Activated T-cell treated with anti-CD3 and anti-CD28 coated beads, Interleukin-2, amount 50 U/mL, for 24 hours (primary cell): ENCODE data around the gene CSH2.
"Not testable (repeated sequence)": the region's sequence is repeated elsewhere in the genome, so short reads cannot be mapped to it uniquely, and the experiment has no call there.

Experiments used
- DNase-seq: peaks from one replicate; pipeline ENCODE4 v3.0.0-alpha.2; 2020
- H3K27ac Mint-ChIP-seq: 2 replicates; pipeline ENCODE4 v1.8.0; 2020; ENCODE audit warnings: mild to moderate bottlenecking, mixed read lengths
- H3K27me3 Mint-ChIP-seq: 2 replicates; pipeline ENCODE4 v1.8.0; 2020; ENCODE audit warnings: mixed read lengths
- H3K36me3 Mint-ChIP-seq: 2 replicates; pipeline ENCODE4 v1.8.0; 2020; ENCODE audit warnings: low read depth, mixed read lengths
- H3K4me1 Mint-ChIP-seq: 2 replicates; pipeline ENCODE4 v1.8.0; 2020; ENCODE audit warnings: low read depth, mixed read lengths
- H3K4me3 Mint-ChIP-seq: 2 replicates; pipeline ENCODE4 v1.8.0; 2020; ENCODE audit warnings: mild to moderate bottlenecking, moderate library complexity, mixed read lengths
- H3K9me3 Mint-ChIP-seq: 2 replicates; pipeline ENCODE4 v1.8.0; 2020; ENCODE audit warnings: mixed read lengths

The CSH2 gene

DNA sequence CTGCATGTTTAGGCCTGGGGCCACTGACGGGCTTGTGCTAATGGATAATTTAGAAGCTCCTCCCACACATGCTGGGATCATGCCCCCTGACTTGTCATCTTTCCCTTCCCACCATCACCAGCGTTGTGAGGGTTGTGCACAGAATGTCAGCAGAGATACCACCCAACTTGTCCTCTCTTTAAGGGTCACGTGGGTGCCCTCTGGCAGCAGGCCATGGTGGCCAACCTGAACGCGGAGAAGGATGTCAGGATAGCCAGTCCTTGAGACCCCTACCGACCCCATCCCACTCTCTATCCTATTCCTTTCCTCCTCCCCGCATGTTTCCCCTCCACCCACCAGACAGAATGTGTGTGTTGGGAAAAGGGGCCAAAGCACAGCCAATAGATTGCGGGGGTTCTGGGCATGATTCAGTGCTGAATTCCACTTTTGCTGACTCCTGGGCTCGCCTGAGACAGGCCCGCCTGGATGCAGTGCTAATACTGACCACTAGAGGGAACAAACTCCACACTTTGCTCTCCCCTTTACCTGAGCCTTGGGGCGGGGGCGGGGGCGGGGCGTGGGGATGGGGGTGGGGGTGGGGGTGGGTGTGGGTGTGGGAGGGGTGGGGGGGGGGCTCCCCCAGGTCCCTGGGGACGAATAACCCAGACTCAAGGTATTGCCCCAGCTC, 8.6 kb upstream of the CSH2 start, which contains the start of gene GH2:
TSS of gene GH2 (minus strand) at position 10 of the 667 bp plus-strand sequence. CDS start 143 bp downstream, outside the sequence.
- Mint-ChIP-seq H3K27me3 (no peaks in the 10 kb centered on the region), H3K4me1 (peaks cover 2% of the 10 kb centered on the region), H3K4me3 (no peak within 1 kb of the TSS), H3K9me3 (no peaks in the 10 kb centered on the region), H3K36me3 (no peaks in the 10 kb centered on the region), H3K27ac (no peak within 1 kb of the TSS)
- peak; percentile 64 for DNase-seq

DNA sequence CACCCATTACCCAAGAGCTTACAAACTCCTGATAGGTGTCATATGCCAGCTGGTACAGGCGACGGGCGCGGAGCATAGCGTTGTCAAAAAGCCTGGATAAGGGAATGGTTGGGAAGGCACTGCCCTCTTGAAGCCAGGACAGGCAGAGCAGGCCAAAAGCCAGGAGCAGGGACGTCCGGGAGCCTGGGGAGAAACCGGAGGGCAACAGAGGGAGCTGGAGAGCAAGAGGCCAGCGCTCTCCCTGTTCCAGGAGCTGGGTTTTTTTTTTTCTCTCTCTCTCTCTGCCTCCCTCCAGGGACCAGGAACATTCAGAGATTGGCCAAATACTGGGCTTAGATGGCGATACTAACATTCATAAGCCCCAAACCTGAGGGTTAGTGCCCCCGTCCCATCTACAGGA, 7.9 kb upstream of the CSH2 start:
- not testable (repeated sequence) for H3K9me3 Mint-ChIP-seq, DNase-seq, H3K4me3 Mint-ChIP-seq, H3K27me3 Mint-ChIP-seq, H3K27ac Mint-ChIP-seq, H3K4me1 Mint-ChIP-seq, H3K36me3 Mint-ChIP-seq

DNA sequence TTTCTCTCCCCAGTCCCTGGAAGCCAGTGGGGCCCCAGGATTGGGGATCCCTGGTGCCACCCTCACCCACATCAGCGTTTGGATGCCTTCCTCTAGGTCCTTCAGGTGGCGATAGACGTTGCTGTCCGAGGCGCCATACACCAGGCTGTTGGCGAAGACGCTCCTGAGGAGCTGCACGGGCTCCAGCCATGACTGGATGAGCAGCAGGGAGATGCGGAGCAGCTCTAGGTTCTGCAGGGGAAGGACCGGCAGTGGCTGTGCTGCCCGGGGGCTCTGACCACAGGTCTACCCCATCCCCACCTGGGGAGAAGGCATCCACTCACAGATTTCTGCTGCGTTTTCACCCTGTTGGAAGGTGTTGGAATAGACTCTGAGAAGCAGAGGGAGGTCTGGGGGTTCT, 7.2 kb upstream of the CSH2 start:
- H3K9me3 Mint-ChIP-seq: no peaks in the 10 kb centered on the region
- H3K4me1 Mint-ChIP-seq: peaks cover 2% of the 10 kb centered on the region
- H3K4me3 Mint-ChIP-seq: no peak overlapping the region
- H3K27me3 Mint-ChIP-seq: no peaks in the 10 kb centered on the region
- no peak for DNase-seq
- no peaks in the 10 kb centered on the region for H3K36me3 Mint-ChIP-seq
- no peak overlapping the region for H3K27ac Mint-ChIP-seq

DNA sequence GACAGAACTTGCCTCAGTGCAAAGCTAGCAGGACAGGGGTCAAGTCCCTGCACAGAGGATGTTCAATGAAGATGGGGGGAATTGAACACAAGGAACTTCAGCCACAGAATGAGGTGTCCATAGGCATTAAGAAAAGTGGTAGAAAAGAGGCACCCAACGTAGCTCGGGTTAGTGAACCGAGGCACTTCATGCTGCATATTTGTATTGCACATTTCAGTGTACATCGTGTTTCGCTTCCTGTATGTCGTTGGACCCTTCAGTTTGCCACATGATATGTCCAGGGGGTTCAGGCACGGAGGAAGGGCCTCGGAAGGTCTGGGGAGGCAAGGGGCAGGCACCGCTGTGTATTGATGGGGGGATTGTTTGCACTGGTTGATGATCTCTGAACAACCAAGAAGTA, 4.9 kb upstream of the CSH2 start:
- H3K9me3 Mint-ChIP-seq, H3K27ac Mint-ChIP-seq, DNase-seq, H3K4me1 Mint-ChIP-seq, H3K4me3 Mint-ChIP-seq, H3K36me3 Mint-ChIP-seq, H3K27me3 Mint-ChIP-seq: not testable (repeated sequence)

DNA sequence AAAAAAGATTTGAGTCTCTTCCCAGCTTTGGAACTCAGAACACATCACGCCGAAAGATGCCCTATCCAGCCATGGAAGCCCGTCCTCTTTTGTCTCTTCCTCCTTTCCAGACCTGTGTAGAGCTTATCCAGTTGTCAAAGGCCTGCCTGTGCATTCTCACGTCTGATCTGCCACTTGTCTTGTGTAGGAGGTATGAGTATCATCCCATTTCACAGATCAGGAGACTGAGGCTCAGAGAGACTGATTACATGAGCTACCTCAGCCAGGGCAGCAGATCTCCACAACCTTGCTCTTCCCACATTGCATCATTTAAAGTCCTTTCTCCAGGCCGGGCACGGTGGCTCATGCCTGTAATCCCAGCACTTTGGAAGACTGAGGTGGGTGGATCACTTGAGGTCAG, 1.2 kb upstream of the CSH2 start:
- not testable (repeated sequence) for H3K4me1 Mint-ChIP-seq, H3K4me3 Mint-ChIP-seq, DNase-seq, H3K9me3 Mint-ChIP-seq, H3K27me3 Mint-ChIP-seq, H3K27ac Mint-ChIP-seq, H3K36me3 Mint-ChIP-seq

DNA sequence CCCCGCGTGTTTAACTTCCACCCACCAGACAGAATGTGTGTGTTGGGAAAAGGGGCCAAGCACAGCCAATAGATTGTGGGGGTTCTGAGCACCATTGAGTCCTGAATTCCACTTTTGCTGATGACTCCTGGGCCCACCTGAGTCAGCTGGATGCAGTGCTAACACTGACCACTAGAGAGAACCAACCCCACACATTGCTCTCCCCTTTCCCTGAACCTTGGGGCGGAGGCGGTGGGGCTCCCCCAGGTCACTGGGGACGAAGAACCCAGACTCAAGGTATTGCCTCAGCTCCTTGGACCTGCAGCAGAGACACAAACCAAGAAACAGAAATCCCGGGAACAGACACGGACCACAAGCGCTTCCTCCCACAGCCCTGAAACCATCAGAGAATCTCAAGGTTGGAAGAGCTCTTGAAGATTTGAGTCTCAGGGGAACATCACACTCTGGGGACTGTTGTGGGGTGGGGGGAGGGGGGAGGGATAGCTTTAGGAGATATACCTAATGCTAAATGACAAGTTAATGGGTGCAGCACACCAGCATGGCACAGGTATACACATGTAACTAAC, 667 bp upstream of the CSH2 start:
- H3K4me1 Mint-ChIP-seq, H3K27ac Mint-ChIP-seq, DNase-seq, H3K9me3 Mint-ChIP-seq, H3K4me3 Mint-ChIP-seq, H3K36me3 Mint-ChIP-seq, H3K27me3 Mint-ChIP-seq: not testable (repeated sequence)

DNA sequence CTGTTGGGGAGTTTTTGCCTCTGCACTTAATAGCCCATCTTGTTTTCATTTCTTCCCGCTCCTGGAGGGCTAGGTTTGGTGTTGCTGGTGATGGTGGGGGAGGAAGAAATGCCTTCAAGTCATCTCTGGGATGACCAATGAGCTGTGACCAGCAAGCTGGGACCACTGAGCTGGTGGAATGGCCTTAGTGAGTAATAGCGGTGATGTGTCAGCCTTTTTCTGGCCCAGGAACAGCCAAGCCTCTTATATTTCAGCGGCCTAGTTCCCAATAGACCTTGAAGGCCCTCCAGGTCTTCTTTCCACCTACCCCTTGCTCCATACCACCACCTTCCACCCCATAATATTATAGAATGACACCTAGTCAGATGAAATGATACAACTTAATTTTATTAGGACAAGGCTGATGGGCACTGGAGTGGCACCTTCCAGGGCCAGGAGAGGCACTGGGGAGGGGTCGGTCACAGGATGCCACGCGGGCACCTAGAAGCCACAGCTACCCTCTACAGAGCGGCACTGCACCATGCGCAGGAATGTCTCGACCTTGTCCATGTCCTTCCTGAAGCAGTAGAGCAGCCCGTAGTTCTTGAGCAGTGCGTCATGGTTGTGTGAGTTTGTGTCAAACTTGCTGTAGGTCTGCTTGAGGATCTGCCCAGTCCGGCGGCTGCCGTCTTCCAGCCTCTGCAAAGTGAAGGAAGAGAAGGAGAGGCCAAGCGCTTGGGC, 1.7 kb downstream of the CSH2 start:
- H3K36me3 Mint-ChIP-seq, H3K9me3 Mint-ChIP-seq, H3K4me1 Mint-ChIP-seq, H3K4me3 Mint-ChIP-seq, H3K27ac Mint-ChIP-seq, H3K27me3 Mint-ChIP-seq, DNase-seq: not testable (repeated sequence)

DNA sequence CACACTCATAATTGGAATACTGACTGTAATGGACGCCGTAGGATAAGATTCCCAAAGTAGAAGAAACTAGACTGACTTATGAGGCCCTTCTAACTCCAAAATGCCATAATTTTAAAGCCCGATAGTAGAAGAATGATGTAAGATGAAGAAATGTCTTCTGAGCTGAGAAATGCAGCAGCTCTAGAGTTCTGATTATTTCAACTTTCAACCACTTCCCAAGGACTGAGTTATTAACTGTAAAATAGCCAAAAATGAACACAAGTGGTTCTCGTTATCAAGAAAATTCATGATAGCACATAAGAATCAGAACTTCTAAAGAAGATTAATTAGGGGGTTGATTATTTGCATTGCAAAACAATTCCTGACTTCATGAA, 3.2 kb downstream of the CSH2 start:
- H3K27ac Mint-ChIP-seq, DNase-seq, H3K27me3 Mint-ChIP-seq, H3K36me3 Mint-ChIP-seq, H3K4me1 Mint-ChIP-seq, H3K9me3 Mint-ChIP-seq, H3K4me3 Mint-ChIP-seq: not testable (repeated sequence)

DNA sequence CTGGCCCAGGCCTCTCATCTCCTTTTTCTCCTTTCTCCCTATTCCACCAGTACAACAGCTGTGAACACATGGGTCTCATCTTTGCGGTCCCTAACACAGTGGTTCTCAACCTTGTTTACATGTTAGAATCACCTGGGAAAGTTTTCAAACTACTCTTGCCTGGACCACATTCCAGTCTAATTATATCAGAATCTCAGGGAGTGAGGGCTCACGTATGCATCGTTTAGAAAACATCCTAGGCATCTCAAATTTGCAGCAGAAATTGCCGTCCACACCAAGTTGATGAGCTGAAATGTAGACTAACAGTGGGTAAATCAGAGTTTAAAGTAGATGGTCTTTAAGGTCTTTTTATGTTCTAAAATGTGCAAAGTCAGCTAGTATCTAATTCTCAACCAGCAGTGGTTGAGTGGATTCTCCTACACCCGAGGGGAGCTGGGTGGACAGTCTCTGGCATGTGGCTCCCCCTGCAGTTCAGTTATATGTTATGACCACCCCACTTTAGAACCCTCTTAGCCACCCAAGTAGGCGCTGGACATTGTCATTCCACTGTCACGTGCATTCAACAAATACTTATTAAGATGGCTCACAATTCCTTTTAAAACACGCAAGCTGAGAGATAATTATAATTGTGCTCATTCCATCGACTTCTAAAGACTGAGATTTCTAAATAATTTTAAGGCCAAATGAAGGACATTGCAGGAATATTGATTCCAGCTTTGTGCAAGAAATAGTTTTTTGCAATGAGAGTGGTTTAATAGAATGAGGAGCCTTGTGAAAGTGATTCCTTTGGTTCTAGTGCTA, 3.8 kb downstream of the CSH2 start:
- not testable (repeated sequence) for H3K4me1 Mint-ChIP-seq, H3K36me3 Mint-ChIP-seq, H3K9me3 Mint-ChIP-seq, H3K27me3 Mint-ChIP-seq, DNase-seq, H3K27ac Mint-ChIP-seq, H3K4me3 Mint-ChIP-seq

DNA sequence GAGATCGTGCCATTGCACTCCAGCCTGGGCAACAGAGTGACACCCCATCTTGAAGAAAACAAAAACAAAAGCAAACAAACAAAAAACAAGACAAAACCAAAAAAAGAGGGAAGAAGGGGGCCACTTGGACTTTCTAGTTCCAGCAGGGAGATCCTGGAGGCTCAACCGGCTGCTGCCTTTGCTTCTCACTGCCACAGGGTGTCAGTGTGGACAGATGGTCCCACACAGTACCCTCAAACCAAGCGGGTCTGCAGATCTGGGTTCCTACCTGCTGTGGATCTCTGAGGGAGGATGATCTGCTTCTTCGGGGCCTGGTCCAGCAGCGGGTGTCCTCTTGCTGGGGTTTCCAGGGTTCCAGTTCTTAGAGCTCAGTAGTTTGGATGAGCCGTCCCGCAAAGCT, 6.9 kb downstream of the CSH2 start:
- not testable (repeated sequence) for H3K36me3 Mint-ChIP-seq, DNase-seq, H3K4me3 Mint-ChIP-seq, H3K27me3 Mint-ChIP-seq, H3K27ac Mint-ChIP-seq, H3K9me3 Mint-ChIP-seq, H3K4me1 Mint-ChIP-seq

DNA sequence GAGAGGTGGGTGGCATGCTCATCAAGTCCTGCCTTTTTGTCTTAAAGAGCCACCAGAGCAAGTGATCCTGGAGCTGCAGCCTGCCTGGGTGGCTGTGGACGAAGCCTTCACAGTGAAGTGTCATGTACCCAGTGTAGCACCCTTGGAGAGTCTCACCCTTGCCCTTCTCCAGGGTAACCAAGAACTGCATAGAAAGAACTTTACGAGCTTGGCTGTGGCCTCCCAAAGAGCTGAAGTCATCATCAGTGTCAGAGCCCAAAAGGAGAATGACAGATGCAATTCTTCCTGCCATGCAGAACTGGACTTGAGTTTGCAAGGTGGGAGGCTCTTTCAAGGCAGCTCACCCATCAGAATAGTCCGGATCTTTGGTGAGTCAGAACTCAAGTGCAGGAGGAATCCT, 14.2 kb downstream of the CSH2 start:
- Mint-ChIP-seq H3K27ac (no peak overlapping the region), H3K4me3 (no peak overlapping the region), H3K27me3 (no peaks in the 10 kb centered on the region), H3K9me3 (no peaks in the 10 kb centered on the region), H3K4me1 (no peaks in the 10 kb centered on the region), H3K36me3 (no peaks in the 10 kb centered on the region)
- no peak for DNase-seq

DNA sequence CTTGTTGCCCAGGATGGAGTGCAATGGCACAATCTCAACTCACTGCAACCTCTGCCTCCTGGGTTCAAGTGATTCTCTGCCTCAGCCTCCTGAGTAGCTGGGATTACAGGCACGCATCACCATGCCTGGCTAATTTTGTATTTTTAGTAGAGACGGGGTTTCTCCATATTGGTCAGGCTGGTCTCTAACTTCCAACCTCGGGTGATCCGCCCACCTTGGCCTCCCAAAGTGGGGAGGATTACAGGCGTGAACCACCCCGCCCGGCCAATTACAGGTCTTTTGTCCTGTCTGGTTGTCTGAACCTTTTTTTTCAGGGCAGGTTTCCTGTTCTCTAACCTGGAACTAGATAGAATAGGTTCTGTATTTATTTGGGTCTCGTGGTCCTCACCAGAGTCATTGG, 17.1 kb downstream of the CSH2 start:
- H3K9me3 Mint-ChIP-seq, H3K36me3 Mint-ChIP-seq: not testable (repeated sequence)

DNA sequence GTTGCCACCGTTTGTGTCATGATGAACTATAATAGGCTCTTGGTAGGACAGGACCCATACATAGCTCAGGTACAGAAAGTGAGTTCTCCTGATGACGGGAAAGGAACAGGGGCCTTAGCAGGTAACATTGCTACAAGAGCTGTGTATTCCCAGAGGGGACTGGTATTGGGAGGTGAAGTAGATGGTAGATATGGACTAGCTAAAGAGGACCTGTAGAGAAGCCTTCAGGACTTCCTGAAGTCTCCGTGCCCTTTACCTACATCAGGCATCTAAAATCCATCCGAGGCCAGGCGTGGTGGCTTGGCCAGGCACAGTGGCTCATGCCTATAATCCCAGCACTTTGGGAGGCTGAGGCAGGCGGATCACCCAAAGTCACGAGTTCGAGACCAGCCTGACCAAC, 18.3 kb downstream of the CSH2 start:
- H3K4me1 Mint-ChIP-seq: no peaks in the 10 kb centered on the region
- no peak overlapping the region for H3K27ac Mint-ChIP-seq
- no peak overlapping the region for H3K4me3 Mint-ChIP-seq
- H3K36me3 Mint-ChIP-seq: no peaks in the 10 kb centered on the region
- H3K9me3 Mint-ChIP-seq: no peaks in the 10 kb centered on the region
- no peak for DNase-seq
- H3K27me3 Mint-ChIP-seq: no peaks in the 10 kb centered on the region

More for the DNA sequence above, 17.1 kb downstream of the CSH2 start:
- H3K4me3 Mint-ChIP-seq, H3K27me3 Mint-ChIP-seq, DNase-seq, H3K4me1 Mint-ChIP-seq, H3K27ac Mint-ChIP-seq: not testable (repeated sequence)

DNA sequence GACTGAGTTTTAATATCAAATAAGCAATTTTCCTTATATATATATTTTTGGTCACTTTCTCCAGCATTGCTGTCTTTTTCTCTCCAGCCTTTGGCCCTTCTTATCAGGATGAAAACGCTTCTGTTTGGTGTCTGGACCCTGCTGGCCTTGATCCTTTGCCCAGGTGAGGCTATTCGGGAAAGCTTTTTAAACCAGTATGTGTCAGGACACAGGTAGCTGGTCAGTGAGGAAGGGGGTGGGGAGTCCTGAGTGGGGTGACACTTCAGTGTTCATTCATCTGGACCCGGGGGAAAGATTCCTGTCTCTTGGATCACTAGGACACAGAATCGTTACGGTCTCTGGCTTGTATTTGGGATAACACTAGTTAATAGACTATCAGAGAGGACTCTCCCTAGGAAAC, 18.8 kb downstream of the CSH2 start:
- no peak overlapping the region for H3K27ac Mint-ChIP-seq
- no peaks in the 10 kb centered on the region for H3K9me3 Mint-ChIP-seq
- DNase-seq: no peak
- peaks cover under 1% of the 10 kb centered on the region for H3K4me1 Mint-ChIP-seq
- no peaks in the 10 kb centered on the region for H3K36me3 Mint-ChIP-seq
- H3K4me3 Mint-ChIP-seq: no peak overlapping the region
- no peaks in the 10 kb centered on the region for H3K27me3 Mint-ChIP-seq

DNA sequence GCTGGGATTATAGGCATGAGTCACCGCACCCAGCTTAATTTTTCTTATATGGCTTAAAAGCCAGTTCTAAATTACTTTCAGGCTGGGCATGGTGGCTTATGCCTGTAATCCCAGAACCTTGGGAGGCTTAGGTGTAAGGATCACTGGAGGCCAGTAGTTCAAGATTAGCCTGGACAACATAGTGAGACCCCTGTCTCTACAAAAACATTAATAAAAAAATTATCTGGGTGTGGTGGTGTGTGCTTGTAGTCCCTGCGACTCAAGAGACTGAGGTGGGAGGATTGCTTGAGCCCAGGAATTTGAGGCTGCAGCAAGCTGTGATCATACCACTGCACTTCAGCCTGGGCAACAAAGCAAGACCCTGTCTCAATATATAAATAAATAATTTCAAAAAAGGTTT, 20.2 kb downstream of the CSH2 start:
- Mint-ChIP-seq H3K36me3 (no peaks in the 10 kb centered on the region), H3K27me3 (no peaks in the 10 kb centered on the region), H3K4me3 (no peak overlapping the region), H3K4me1 (peaks cover 12% of the 10 kb centered on the region), H3K27ac (no peak overlapping the region), H3K9me3 (peaks cover 4% of the 10 kb centered on the region)
- no peak for DNase-seq
